A673 (cell line): ENCODE measurements around the gene NCEH1. TPM values are rescaled to one million over a fixed set of nuclear protein-coding genes. Genes with fewer than 3 reads are reported as not detected.

Source experiments
- BruUV-seq: library from RNA; stranded (reverse); fragments of 400-500 nt; replicated peaks from 2 replicates; lab custom pipeline; 2021; lab: Mats Ljungman, UMichigan
- CTCF ChIA-PET: fragments of 300-600 bp; sonication (Branson Sonifier 250); formaldehyde crosslinking; loops from one replicate; lab custom pipeline; 2022; ENCODE audit warnings: antibody characterized with exemption; lab: Charles Lee
- POLR2A ChIA-PET: fragments of 300-600 bp; sonication (Branson Sonifier 250); formaldehyde crosslinking; loops from one replicate; lab custom pipeline; 2022; ENCODE audit warnings: antibody characterized with exemption; ENCODE audit not compliant: low non-redundant PET; lab: Charles Lee
- DNase-seq: peaks from one replicate; pipeline ENCODE4 v3.0.0-alpha.2; 2015; ENCODE audit warnings: low spot score
- H3K27ac ChIP-seq: fragments of 200-600 bp; sonication (generic); 2 replicates; pipeline ENCODE4 v1.5.1; 2016; ENCODE audit warnings: mixed run types, low read depth, mild to moderate bottlenecking, mixed read lengths, antibody characterized with exemption, low read length; ENCODE audit not compliant: poor library complexity, severe bottlenecking
- H3K27me3 ChIP-seq: fragments of 200-600 bp; sonication (generic); replicated peaks from 2 replicates; pipeline ENCODE4 v1.6.1; 2017; ENCODE audit warnings: mixed run types, low read depth, mild to moderate bottlenecking, mixed read lengths, antibody characterized with exemption, low read length; ENCODE audit not compliant: insufficient read depth, poor library complexity
- H3K36me3 ChIP-seq: fragments of 200-600 bp; sonication (generic); 2 replicates; pipeline ENCODE4 v1.6.1; 2016; ENCODE audit warnings: mixed run types, mild to moderate bottlenecking, mixed read lengths, antibody characterized with exemption, low read length; ENCODE audit not compliant: insufficient read depth, poor library complexity, severe bottlenecking
- H3K4me1 ChIP-seq: fragments of 200-600 bp; sonication (generic); 2 replicates; pipeline ENCODE4 v1.6.1; 2017; ENCODE audit warnings: mixed run types, mild to moderate bottlenecking, mixed read lengths, antibody characterized with exemption, low read length; ENCODE audit not compliant: insufficient read depth, poor library complexity, severe bottlenecking
- H3K4me3 ChIP-seq: fragments of 200-600 bp; sonication (generic); 2 replicates; pipeline ENCODE4 v1.5.1; 2016; ENCODE audit warnings: low read depth, mixed run types, mild to moderate bottlenecking, mixed read lengths, low read length; ENCODE audit not compliant: poor library complexity, severe bottlenecking
- H3K9me3 ChIP-seq: fragments of 200-600 bp; sonication (generic); 2 replicates; pipeline ENCODE4 v1.6.1; 2016; ENCODE audit warnings: mixed run types, low read depth, mild to moderate bottlenecking, mixed read lengths, antibody characterized with exemption, low read length; ENCODE audit not compliant: poor library complexity, severe bottlenecking
- CTCF ChIP-seq: fragments of 300-800, 200-600 bp; sonication (generic); conservative IDR thresholded peaks from 2 replicates; pipeline ENCODE4 v1.5.1; 2017; ENCODE audit warnings: low read depth, mild to moderate bottlenecking, antibody characterized with exemption, low read length, moderate library complexity, mixed read lengths
- EZH2 ChIP-seq: fragments of 200-600 bp; sonication (generic); IDR thresholded peaks from 2 replicates; pipeline ENCODE4 v1.6.1; 2017; ENCODE audit warnings: borderline replicate concordance, low read depth, mild to moderate bottlenecking, mixed read lengths, antibody characterized with exemption, low read length; ENCODE audit not compliant: poor library complexity, severe bottlenecking
- intact Hi-C: fragments of 100-400 bp; cut with micrococcal nuclease; formaldehyde crosslinking; loops from one replicate; pipeline ENCODE4 v1.10.0; 2022; ENCODE audit not compliant: unreplicated experiment
- total RNA-seq: library from RNA; stranded (reverse); gene quantifications from 2 replicates; pipeline ENCODE4 v1.2.3, GENCODE V29; 2021

Gene NCEH1
- total RNA-seq, 1 experiment from 2014 or later = 3.5 TPM

- intact Hi-C loops = no loop called here
- no peaks in the 10 kb centered on the region for H3K27me3 ChIP-seq
Measured at GRCh38 chr3:172750069-172750367, 39.2 kb upstream of the NCEH1 start.

GRCh38 chr3:172749230-172749965 lies 38.5 kb upstream of the NCEH1 start:
- CTCF ChIA-PET = interaction anchor here (0.6 to 1.2 kb wide), 2 partner anchors 55 to 77 kb away, joined by 4 to 6 read pairs; no protein-coding TSS in a partner anchor
- peak overlapping the region; percentile 90 for H3K27ac ChIP-seq
- peaks cover 22% of the 10 kb centered on the region for H3K36me3 ChIP-seq
- H3K27me3 ChIP-seq = no peaks in the 10 kb centered on the region
- BruUV-seq = no TSS peak
- no peak for DNase-seq
- TF ChIP-seq EZH2 = no peak
- no peak for TF ChIP-seq CTCF
- POLR2A ChIA-PET = no interaction called here
- H3K4me3 ChIP-seq = peak overlapping the region; percentile 79
- intact Hi-C loops = no loop called here
- peaks cover 13% of the 10 kb centered on the region for H3K4me1 ChIP-seq
- no peaks in the 10 kb centered on the region for H3K9me3 ChIP-seq

More at GRCh38 chr3:172750069-172750367, 39.2 kb upstream of the NCEH1 start:
- Histone ChIP-seq H3K36me3 (peaks cover 27% of the 10 kb centered on the region), H3K4me3 (peak overlapping the region; percentile 79), H3K4me1 (peaks cover 13% of the 10 kb centered on the region), H3K27ac (peak overlapping the region; percentile 90), H3K9me3 (no peaks in the 10 kb centered on the region)
- CTCF ChIA-PET = interaction anchor here (0.6 to 1.2 kb wide), 2 partner anchors 55 to 77 kb away, joined by 4 to 6 read pairs; no protein-coding TSS in a partner anchor
- no peak for TF ChIP-seq EZH2
- POLR2A ChIA-PET = no interaction called here
- BruUV-seq = no TSS peak
- DNase-seq = no peak

- CTCF ChIA-PET = no interaction called here
- H3K27me3 ChIP-seq = no peaks in the 10 kb centered on the region
- DNase-seq = peak; percentile 6
- H3K9me3 ChIP-seq = no peaks in the 10 kb centered on the region
- no peaks in the 10 kb centered on the region for H3K36me3 ChIP-seq
- H3K4me1 ChIP-seq = no peaks in the 10 kb centered on the region
- H3K27ac ChIP-seq = no peak overlapping the region
- intact Hi-C loops = no loop called here
- TF ChIP-seq EZH2 (no peak), CTCF (no peak)
- H3K4me3 ChIP-seq = no peak overlapping the region
- no TSS peak for BruUV-seq
- POLR2A ChIA-PET = no interaction called here
Measured at GRCh38 chr3:172746475-172746874, 35.6 kb upstream of the NCEH1 start.
